ENCODE results near the gene SELENOH. TPM values are rescaled to one million over a fixed set of nuclear protein-coding genes. Genes with fewer than 3 reads are reported as not detected.
A peak's percentile ranks its signal among the peaks of the same experiment; 100 is the strongest.
"Not testable (repeated sequence)": the region's sequence is repeated elsewhere in the genome, so short reads cannot be mapped to it uniquely, and the experiment has no call there.

SELENOH gene, protein sequence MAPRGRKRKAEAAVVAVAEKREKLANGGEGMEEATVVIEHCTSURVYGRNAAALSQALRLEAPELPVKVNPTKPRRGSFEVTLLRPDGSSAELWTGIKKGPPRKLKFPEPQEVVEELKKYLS
- 60.6 and 86.0 TPM in 2 replicates for total RNA-seq

DNA sequence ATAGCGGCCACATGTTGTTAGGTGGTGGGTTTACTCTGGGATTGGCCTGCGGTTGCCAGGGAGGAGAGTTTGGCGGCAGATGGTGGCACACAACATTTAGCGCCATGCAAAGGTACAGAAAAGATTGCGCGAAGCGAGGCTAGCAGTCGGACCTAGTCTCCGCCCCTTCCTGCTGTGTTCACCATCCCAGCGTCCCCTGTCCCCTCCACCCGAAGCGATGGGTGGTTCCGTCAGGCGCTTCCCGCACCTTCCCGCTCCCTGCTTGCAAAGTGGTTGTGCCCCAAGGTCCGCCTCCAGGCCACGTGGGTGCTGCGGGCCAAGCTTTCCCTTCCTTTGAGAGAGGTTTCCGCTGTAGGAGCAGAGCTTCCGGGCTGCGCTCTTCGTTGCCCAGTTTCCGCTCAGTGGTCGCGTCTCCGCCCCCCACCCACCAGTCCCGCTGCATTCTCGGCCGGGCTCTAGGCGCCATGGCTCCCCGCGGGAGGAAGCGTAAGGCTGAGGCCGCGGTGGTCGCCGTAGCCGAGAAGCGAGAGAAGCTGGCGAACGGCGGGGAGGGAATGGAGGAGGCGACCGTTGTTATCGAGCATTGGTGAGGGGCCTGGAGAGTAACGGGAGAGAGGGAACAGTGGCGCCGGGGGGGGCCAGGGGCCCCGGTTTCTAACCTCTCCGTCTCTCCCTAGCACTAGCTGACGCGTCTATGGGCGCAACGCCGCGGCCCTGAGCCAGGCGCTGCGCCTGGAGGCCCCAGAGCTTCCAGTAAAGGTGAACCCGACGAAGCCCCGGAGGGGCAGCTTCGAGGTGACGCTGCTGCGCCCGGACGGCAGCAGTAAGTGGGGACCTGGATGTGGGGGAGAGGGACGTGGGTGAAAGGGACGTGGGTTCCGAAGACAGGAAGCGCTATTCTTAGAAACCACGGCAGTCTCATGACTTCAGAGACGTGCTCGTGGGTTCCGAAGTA is at the start of gene SELENOH:
TSS of gene SELENOH (plus strand) at position 360 of the 955 bp plus-strand sequence. CDS start at position 465, 105 bp downstream.
- DNase-seq (ENCODE audit: low read depth, low spot score): peak; percentile 93

DNA sequence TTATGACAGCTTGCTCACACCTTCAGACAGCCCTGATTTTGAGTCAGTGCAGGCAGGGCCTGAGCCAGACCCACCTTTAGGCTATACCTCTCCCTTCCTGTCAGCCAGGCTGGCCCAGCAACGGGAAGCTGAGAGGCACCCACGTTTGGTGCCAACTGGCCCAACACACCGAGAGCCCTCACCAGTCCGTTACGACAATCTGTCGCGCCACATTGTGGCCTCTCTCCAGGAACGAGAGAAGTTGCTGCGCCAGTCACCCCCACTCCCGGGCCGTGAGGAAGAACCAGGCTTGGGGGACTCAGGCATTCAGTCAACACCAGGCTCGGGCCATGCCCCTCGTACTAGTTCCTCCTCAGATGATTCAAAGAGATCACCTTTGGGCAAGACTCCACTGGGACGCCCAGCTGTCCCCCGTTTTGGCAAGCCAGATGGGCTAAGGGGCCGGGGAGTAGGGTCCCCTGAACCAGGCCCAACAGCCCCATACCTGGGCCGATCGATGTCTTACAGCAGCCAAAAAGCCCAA is 42.4 kb upstream of the SELENOH start:
- no peak for DNase-seq (ENCODE audit: low read depth, low spot score)

DNA sequence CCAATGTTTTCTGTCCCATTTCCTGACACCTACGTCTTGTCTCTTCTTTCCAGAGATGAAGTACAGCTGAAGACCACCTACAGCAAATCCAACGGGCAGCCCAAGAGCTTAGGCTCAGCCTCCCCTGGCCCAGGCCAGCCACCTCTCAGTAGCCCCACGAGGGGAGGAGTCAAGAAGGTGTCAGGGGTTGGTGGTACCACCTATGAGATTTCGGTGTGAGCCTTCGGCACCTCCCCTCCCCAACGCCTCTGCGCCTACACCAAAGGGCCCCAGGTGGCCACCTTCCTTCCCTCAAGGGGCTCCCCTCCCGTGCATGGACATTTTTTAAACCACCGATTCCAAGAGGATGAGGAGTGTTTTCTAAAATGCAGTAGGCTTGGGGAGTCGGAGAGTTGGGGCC is 41.5 kb upstream of the SELENOH start:
- no peak for DNase-seq (ENCODE audit: low read depth, low spot score)

DNA sequence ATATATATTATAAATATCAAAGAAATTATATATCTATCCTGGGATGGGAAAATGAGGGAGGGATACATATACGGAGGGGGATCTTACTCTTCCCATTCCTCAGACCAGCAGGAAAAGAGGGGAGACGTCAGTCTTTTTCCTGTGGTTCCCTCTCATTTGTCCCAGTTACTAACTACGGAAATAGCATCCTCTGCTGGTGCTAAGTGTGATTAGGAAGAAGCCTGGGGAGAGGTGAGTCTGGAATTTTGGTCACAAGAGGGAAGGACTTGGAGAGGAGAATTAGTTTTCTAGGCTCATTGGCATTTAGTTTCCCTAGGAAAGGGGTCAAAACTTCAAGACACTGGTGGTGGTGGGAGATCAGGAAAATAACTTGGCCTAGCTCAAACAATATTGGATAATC is 40.9 kb upstream of the SELENOH start:
- no peak for DNase-seq (ENCODE audit: low read depth, low spot score)

DNA sequence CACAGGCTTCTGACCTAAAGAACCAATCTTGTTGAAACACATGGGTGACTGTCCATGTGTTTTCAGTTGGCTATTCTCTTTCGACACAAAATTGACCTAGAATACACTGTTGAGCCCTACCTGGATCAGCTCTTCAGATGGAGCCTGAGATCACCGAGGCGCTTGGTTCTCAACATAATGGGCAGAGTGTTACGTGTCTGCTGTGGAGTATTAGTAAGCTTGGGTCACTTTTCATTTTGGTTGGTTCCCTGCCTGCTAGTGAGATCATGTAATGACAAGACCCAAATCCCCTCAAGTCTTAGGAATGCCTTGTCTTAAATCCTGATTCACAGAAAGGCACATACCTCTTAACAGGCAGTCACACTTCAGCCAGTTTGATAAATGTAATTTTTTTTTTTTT is 38.0 kb upstream of the SELENOH start:
- DNase-seq (ENCODE audit: low read depth, low spot score): no peak

DNA sequence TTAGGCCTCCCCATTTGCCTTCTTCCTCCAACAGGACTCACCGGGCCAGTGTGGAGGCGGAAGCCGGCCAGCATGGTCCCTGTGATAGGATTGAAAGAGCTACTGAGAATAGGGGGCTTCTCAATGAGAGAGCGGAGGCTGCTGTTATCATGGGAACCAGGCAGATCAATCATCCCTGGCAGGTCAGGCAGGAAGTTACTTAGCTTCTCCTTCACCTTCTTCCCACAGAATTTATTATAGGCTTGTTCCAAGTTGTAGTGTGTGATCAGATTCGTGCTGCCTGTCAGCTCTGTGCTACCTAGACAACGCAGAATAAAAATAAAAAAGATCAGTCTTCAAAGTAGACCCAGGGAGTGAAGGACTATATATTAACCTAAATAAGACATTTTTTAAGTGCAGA is 36.4 kb upstream of the SELENOH start:
- no peak for DNase-seq (ENCODE audit: low read depth, low spot score)

DNA sequence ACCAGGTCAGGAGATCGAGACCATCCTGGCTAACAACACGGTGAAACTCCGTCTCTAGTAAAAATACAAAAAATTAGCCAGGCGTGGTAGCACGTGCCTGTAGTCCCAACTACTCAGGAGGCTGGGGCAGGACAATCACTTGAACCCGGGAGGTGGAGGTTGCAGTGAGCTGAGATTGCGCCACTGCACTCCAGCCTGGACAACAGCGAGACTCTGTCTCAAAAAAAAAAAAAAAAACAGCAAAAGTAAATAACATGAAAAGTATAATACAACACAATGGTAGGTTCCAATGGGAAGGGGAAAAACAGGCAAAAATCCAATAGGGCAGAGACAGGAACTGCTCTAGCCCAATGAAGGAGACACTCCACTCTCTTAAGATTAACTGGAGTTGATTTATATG is 35.9 kb upstream of the SELENOH start:
- DNase-seq (ENCODE audit: low read depth, low spot score): not testable (repeated sequence)

DNA sequence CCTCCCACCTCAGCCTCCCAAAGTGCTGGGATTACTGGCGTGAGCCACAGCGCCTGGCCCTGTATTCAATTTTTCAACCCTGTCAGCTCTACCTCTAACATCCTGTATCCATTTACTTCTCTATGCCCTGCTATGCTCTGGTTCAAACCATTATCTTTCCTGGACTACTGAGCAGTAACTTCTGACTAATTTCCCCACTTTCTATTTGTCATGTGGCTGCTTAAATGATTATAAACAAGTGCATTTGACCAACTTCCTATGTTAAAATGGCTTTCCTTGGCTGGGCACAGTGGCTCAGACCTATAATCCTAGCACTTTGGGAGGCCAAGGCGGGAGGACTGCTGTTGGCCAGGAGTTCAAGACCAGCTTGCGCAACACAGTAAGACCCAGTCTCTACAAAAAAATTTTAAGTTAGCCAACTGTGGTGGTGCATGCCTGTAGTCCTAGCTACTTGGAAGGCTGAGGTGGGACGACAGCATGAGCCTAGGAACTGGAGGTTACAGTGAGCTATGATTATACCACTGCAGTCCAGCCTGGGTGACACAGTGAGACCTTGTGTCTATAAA is 31.4 kb upstream of the SELENOH start:
- no peak for DNase-seq (ENCODE audit: low read depth, low spot score)

DNA sequence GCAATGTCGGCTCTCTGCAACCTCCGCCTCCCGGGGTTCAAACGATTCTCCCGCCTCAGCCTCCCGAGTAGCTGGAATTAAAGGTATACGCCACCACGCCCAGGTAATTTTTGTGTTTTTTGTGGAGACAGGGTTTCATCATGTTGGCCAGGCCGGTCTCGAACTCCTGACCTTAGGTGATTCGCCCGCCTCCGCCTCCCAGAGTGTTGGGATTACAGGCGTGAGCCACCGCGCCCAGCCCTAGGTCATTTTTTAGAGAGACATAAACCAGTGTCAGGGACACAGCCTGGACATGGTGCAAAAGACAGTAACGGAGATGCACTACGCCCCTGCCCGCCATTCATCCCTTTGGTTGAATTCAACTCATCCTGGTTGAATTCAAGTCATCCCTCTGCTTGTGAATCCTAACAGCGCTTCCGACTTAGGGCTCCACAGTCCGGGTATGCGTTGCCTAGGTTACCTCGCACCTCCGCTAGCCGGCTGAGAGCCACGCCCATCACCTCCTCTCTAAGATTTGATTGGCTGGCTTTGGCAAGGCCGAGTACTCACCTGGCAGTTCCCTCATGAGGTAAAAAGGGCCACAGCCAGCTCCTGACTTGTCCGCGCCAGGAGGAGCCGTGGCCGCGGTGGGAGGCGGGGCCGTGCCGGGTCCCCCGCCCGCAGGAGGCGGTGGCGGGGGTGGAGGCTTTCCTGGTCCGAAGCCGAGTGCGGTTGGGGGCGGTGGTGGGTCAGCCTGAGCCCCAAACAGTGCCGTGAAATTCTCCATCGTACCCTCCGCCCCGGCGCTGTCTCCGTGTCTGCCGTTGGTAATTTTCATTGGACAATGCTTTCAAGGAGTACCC is 29.7 kb upstream of the SELENOH start, which contains the start of gene MED19:
TSS of gene MED19 (minus strand) at position 802 of the 842 bp plus-strand sequence. CDS start at position 766, 36 bp downstream.
- peak; percentile 45 for DNase-seq (ENCODE audit: low read depth, low spot score)

DNA sequence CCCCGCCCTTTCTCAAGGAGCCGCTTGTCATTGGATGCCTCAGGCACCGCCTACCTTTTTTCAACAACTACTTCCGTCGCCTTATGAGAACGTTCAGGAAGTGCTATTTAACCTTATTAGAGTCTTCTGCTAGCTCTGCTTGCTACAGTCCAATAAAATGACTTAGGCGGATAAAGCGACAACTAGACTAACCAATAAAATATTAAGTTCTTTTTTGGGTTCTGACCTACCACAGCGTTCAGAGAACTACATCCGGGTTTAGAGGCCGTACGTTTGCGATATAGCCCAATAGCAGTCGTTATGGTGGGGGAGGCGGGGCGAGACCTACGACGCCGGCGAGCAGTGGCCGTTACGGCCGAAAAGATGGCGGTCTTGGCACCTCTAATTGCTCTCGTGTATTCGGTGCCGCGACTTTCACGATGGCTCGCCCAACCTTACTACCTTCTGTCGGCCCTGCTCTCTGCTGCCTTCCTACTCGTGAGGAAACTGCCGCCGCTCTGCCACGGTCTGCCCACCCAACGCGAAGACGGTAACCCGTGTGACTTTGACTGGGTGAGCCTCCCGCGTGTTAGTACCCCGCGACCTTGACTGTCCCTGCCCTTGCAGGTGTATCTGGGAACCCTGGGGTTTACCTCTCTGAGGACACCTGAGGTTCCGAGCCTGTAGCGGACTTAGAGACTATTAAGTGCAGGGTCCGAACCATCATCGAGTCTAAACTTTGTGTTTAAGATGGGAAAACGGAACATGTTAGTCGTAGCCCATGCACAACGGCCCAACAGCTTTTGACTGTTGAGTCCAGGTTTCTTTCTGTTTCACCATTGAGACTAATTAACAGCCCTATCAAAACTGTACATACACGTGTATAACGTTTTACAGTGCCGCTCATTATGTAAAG is 28.8 kb upstream of the SELENOH start, which contains the start of gene TMX2:
TSS of gene TMX2 (plus strand) at position 338 of the 895 bp plus-strand sequence. CDS start at position 364, 26 bp downstream.
- peak; percentile 100 for DNase-seq (ENCODE audit: low read depth, low spot score)

DNA sequence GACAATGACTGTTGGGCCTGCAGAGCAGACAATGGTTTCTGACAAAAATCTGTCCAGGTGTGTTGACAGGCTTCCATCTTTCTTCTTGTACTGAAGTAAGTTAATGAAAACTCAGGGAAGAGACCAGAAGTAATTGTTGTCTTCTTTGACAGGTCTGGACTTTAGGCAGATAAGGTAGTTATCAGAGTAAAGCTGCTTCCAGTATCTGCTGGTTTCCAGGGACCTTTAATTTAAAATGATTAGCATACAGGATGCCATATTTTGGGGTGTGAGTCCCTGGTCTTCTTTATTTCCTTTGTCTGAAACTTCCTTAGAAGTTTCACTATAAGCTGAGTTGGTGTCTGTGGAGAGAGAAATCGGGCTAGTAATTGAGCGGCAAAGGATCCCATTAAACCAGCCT is 27.5 kb upstream of the SELENOH start:
- no peak for DNase-seq (ENCODE audit: low read depth, low spot score)

DNA sequence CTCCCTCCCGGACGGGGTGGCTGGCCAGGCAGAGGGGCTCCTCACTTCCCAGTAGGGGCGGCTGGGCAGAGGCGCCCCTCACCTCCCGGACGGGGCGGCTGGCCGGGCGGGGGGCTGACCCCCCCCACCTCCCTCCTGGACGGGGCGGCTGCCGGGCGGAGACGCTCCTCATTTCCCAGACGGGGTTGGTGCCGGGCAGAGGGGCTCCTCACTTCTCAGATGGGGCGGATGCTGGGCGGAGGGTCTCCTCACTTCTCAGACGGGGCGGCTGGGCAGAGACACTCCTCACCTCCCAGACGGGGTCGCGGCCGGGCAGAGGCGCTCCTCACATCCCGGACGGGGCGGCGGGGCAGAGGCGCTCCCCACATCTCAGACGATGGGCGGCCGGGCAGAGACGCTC is 24.6 kb upstream of the SELENOH start:
- not testable (repeated sequence) for DNase-seq (ENCODE audit: low read depth, low spot score)

DNA sequence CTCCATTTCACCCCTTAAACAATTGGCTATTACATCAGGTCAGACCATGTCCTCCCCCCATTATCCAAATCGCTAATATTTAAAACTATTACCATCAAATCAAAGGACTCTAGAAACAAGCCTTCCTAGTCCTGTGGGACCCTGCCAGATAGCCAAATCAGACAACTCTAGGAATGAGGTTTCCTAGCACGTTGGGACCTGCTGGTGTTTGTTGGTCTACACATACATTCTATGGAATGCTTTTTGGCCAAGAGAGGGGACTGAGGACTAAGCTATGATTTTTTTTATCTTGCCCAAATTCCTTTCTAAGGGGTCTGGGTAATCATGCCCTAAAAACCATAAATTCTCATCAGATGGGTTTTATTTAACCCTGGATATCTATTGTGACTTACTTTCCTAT is 14.1 kb upstream of the SELENOH start:
- no peak for DNase-seq (ENCODE audit: low read depth, low spot score)

DNA sequence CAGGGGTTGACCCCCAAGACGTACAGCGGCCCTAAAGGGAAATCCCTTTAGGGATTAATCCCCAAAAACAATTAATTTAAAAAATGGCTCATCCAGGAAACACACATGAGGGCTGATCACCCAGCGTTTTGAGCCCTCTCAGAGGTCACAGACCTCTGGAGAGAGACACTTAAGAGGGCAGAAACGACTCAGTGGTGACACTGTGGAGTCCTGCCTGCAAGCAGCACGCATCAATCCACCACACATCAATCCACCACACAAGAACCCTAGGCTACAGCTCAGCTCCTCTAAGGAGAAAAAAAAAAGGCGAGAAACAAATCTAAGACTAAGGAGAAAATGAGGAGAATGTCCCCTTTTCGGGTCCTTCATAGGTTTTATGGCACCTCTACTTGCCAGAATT is 12.5 kb upstream of the SELENOH start:
- no peak for DNase-seq (ENCODE audit: low read depth, low spot score)

DNA sequence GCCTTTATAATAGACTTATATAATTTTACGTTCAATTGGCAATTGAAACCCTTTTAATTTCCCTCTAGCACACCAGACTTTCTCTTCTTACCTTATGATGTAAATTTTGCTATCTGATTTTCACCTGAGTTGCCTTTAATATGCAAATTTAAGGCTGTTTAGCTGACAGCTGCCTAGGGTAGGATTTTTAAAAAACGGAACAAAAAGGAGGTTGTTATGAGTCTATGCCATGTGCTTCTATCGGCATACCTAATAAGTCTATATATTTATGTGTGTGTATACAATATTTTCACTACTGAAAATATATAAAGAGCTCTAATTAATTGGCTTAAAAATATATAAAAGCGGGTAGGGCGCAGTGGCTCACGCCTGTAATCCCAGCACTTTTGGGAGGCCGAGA is 11.8 kb upstream of the SELENOH start:
- no peak for DNase-seq (ENCODE audit: low read depth, low spot score)

DNA sequence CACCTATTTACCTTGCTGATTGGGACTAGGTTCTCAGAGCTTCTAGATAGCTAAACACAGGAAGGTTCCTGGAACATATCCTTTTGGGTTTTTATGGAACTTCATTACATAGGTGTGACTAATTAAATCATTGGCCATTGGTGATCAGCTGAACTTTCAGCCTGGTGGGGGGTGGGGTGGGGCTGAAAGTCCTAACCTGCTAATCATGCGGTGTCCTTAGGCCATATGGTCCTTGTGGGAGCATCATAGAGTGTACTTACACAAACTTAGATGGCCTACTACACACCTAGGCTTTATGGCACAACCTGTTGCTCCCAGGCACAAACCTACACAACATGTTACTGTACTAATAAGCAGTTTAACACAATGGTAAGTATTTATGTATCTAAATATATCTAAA is 8.6 kb upstream of the SELENOH start:
- DNase-seq (ENCODE audit: low read depth, low spot score): no peak

DNA sequence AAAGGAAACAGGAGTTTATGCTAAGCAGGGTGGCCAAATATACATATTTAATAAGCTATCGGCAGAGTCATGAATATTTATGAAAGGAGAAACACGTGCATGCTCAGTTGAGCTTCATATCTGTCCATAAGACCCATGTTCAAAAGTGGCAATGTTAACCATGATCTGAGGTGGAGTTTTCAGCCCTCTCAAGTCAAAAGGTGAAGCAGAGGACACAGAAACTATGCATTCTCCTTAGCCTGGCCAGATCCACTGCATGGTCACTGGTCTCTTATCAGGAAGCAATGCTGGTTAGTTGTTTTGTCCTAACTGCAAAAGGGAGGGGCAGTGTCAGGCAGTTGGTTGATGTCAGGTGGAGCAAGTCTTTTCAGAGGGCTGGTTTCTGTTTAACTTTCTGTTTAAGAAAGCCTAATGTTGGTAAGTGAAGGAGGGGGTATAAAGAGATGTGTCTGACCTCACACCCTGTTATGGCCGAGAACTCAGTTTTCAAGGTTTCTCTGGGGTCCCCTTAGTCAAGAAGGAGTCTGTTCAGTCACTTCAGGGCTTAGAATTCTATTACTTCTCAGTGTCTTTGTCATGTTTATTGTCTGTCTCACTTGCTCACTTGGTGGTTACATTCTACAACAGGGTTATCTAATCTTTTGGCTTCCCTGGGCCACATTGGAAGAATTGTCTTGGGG is 5.5 kb upstream of the SELENOH start:
- no peak for DNase-seq (ENCODE audit: low read depth, low spot score)

DNA sequence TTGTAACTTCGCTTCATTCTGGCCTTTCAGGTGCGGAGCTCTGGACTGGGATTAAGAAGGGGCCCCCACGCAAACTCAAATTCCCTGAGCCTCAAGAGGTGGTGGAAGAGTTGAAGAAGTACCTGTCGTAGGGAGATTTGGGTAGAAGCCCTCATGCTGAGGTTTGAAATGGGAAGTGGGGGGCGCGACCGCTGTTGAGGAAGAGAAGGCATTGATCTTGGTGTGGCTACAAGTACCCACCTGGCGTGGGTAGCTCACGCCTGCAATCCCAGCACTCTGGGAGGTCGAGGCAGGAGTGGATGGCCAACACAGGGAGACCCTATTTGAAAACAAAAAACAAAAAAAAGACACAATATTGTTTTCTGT is 779 bp downstream of the SELENOH start:
- no peak for DNase-seq (ENCODE audit: low read depth, low spot score)

DNA sequence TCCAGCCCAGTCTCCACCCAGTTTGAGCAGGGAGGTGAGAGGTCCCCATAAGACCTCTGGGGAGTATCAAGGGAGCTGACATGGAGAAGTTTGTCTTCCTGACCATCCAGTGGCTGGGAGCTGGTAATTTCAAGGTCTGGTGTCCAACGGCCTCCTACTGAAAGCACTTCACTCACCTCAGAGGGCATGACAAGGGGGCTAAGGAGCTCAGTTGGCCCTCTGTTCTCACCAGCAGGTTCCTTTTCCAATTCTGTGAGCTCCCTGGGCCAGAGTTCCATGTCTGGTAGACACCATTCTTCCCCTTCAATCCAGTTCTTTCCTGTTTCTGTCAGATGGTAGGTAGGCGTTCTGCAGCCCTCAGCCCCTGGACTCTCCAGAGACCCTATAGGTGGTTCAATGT is 3.1 kb downstream of the SELENOH start:
- DNase-seq (ENCODE audit: low read depth, low spot score): no peak

DNA sequence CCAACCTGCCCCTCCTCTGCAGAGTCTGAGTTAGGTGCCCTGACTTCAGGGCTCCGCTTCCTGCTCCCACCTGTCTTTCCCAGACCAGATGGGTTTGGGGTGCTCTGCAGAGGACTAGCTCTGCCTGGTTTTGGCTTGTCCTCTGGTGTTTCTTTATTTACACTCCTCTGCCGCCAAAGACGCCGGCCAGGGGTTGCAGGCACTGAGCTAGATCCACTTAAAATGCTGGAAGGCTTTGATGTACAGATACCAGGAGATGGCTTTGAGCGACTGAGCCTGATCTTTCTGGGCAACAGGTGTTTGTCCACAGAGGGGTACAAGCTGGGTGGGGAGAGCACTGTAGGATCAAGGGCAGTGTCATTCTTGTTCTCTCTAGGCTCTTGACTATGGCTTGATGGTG is 3.9 kb downstream of the SELENOH start:
- DNase-seq (ENCODE audit: low read depth, low spot score): no peak

All from pulmonary artery endothelial cell (primary cell).